Measurements from ENCODE around the gene ATP10B. TPM values are rescaled to one million over a fixed set of nuclear protein-coding genes. Genes with fewer than 3 reads are reported as not detected.

Gene ATP10B
- polyA plus RNA-seq, 1 of the 3 experiments (the other 2 are of a cell fraction) = not detected

- ChIA-PET CTCF (interaction anchor here (1.0 kb wide), 1 partner anchor 19 kb away, joined by 4 read pairs; no protein-coding TSS in a partner anchor), POLR2A (no interaction called here)
- Histone ChIP-seq H3K27me3 (ENCODE audit: insufficient read depth) (peaks cover 9% of the 10 kb centered on the region), H3K36me3 (replicated peaks in 1 of 2; ENCODE audit: control insufficient read depth in 1 of 2, insufficient read depth in 2 of 2, low read length in 1 of 2) (no peaks in the 10 kb centered on the region), H2AFZ (ENCODE audit: low read depth) (no peak overlapping the region), H4K20me1 (ENCODE audit: insufficient read depth) (no peaks in the 10 kb centered on the region), H3K79me2 (ENCODE audit: insufficient read depth) (no peaks in the 10 kb centered on the region), H3K4me1 (ENCODE audit: control insufficient read depth in 1 of 2, insufficient read depth in 2 of 2, low read depth in 1 of 2, low read length in 1 of 2) (no peaks in the 10 kb centered on the region), H3K4me2 (no peak overlapping the region), H3K9me3 (no peaks in the 10 kb centered on the region), H3K27ac (ENCODE audit: low read depth in 2 of 2, low read length in 1 of 2) (no peak overlapping the region), H3K9ac (no peak overlapping the region), H3K9me2 (no peaks in the 10 kb centered on the region), H3K4me3 (ENCODE audit: low read depth in 2 of 2, low read length in 1 of 2) (no peak overlapping the region), H3F3A (replicated peaks; ENCODE audit: insufficient read depth) (no peaks in the 10 kb centered on the region)
- TF ChIP-seq EZH2phosphoT487 (IDR thresholded peaks at IDR 0.05; ENCODE audit: borderline replicate concordance, low read depth) = no peak
- TF ChIP-seq TCF12 (IDR thresholded peaks at IDR 0.05) = no peak
- TF ChIP-seq MXI1 (IDR thresholded peaks at IDR 0.05; ENCODE audit: low read depth, low read length) = no peak
- TF ChIP-seq RFX5 (IDR thresholded peaks at IDR 0.05; ENCODE audit: low read length) = no peak
- TF ChIP-seq, protein P1, sequence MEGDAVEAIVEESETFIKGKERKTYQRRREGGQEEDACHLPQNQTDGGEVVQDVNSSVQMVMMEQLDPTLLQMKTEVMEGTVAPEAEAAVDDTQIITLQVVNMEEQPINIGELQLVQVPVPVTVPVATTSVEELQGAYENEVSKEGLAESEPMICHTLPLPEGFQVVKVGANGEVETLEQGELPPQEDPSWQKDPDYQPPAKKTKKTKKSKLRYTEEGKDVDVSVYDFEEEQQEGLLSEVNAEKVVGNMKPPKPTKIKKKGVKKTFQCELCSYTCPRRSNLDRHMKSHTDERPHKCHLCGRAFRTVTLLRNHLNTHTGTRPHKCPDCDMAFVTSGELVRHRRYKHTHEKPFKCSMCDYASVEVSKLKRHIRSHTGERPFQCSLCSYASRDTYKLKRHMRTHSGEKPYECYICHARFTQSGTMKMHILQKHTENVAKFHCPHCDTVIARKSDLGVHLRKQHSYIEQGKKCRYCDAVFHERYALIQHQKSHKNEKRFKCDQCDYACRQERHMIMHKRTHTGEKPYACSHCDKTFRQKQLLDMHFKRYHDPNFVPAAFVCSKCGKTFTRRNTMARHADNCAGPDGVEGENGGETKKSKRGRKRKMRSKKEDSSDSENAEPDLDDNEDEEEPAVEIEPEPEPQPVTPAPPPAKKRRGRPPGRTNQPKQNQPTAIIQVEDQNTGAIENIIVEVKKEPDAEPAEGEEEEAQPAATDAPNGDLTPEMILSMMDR (IDR thresholded peaks at IDR 0.05) = no peak
- no peak for DNase-seq
- 15% methylated on average over 8 of the region's 10 CpGs for WGBS (ENCODE audit: low lambda C conversion rate)
These were observed 104.0 kb downstream of the ATP10B start for GRCh38 chr5:160747987-160748386.

- Histone ChIP-seq H3K4me1 (ENCODE audit: control insufficient read depth in 1 of 2, insufficient read depth in 2 of 2, low read depth in 1 of 2, low read length in 1 of 2) (no peaks in the 10 kb centered on the region), H3K9me3 (no peaks in the 10 kb centered on the region), H3K27me3 (ENCODE audit: insufficient read depth) (peaks cover 9% of the 10 kb centered on the region), H3F3A (replicated peaks; ENCODE audit: insufficient read depth) (no peaks in the 10 kb centered on the region), H4K20me1 (ENCODE audit: insufficient read depth) (no peaks in the 10 kb centered on the region), H3K4me2 (no peak overlapping the region), H3K4me3 (ENCODE audit: low read depth in 2 of 2, low read length in 1 of 2) (no peak overlapping the region), H3K36me3 (replicated peaks in 1 of 2; ENCODE audit: control insufficient read depth in 1 of 2, insufficient read depth in 2 of 2, low read length in 1 of 2) (no peaks in the 10 kb centered on the region), H3K27ac (ENCODE audit: low read depth in 2 of 2, low read length in 1 of 2) (no peak overlapping the region), H3K9me2 (no peaks in the 10 kb centered on the region), H3K9ac (no peak overlapping the region), H2AFZ (ENCODE audit: low read depth) (no peak overlapping the region), H3K79me2 (ENCODE audit: insufficient read depth) (no peaks in the 10 kb centered on the region)
- POLR2A ChIA-PET = no interaction called here
- TF ChIP-seq, protein P1 (IDR thresholded peaks at IDR 0.05) = no peak
- TF ChIP-seq RCOR1 (IDR thresholded peaks at IDR 0.05; ENCODE audit: low read length) = no peak
- TF ChIP-seq, protein P2, sequence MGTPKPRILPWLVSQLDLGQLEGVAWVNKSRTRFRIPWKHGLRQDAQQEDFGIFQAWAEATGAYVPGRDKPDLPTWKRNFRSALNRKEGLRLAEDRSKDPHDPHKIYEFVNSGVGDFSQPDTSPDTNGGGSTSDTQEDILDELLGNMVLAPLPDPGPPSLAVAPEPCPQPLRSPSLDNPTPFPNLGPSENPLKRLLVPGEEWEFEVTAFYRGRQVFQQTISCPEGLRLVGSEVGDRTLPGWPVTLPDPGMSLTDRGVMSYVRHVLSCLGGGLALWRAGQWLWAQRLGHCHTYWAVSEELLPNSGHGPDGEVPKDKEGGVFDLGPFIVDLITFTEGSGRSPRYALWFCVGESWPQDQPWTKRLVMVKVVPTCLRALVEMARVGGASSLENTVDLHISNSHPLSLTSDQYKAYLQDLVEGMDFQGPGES (IDR thresholded peaks at IDR 0.05; ENCODE audit: low read depth, low read length) = no peak
- CTCF ChIA-PET = interaction anchor here (1.0 kb wide), 1 partner anchor 19 kb away, joined by 4 read pairs; no protein-coding TSS in a partner anchor
- WGBS (ENCODE audit: low lambda C conversion rate) = 10% methylated on average over 1 of the region's 1 CpG
- DNase-seq = no peak
These were observed 104.5 kb downstream of the ATP10B start for GRCh38 chr5:160747559-160747958.

Data from SK-N-SH (cell line).